SK-N-SH treated with all-trans-retinoic acid at 6 μM for 48 hours (cell line): ENCODE data around the gene SIX2.

ENCODE experiments used
- ATAC-seq: fragments of 200-7000 bp; cut with Tn5 transposase; 3 replicates; pipeline ENCODE4 v1.9.1; 2020; ENCODE audit warnings: mild to moderate bottlenecking, moderate library complexity
- ARNTL ChIP-seq: fragments of 450-650 bp; formaldehyde crosslinking; IDR thresholded peaks from 2 replicates; pipeline ENCODE4 v1.5.0; 2020; ENCODE audit warnings: low read depth, mild to moderate bottlenecking, moderate library complexity, borderline replicate concordance
- BACH2 ChIP-seq: fragments of 250-450 bp; sonication (Bioruptor Pico); IDR thresholded peaks from 2 replicates; pipeline ENCODE4 v1.9.0; 2021; ENCODE audit warnings: mild to moderate bottlenecking, borderline replicate concordance
- CREB5 ChIP-seq: fragments of 250-450 bp; sonication (Bioruptor Pico); IDR thresholded peaks from 2 replicates; pipeline ENCODE4 v1.5.1; 2020; ENCODE audit warnings: low read depth, mild to moderate bottlenecking, moderate library complexity
- CSDC2 ChIP-seq: fragments of 250-450 bp; sonication (Bioruptor Pico); IDR thresholded peaks from 2 replicates; pipeline ENCODE4 v1.5.0; 2020; ENCODE audit warnings: mild to moderate bottlenecking, moderate library complexity
- ESRRG ChIP-seq: fragments of 250-450 bp; sonication (Bioruptor Pico); IDR thresholded peaks from 2 replicates; pipeline ENCODE4 v1.6.1; 2021; ENCODE audit warnings: mild to moderate bottlenecking
- GLIS3 ChIP-seq: fragments of 250-450 bp; sonication (Bioruptor Pico); IDR thresholded peaks from 2 replicates; pipeline ENCODE4 v1.5.0; 2020; ENCODE audit warnings: mild to moderate bottlenecking, moderate library complexity
- ISL1 ChIP-seq: fragments of 250-450 bp; sonication (Bioruptor Pico); IDR thresholded peaks from 2 replicates; pipeline ENCODE4 v2.1.2; 2022; ENCODE audit warnings: mild to moderate bottlenecking, moderate library complexity
- OSR1 ChIP-seq: fragments of 250-450 bp; sonication (Bioruptor Pico); IDR thresholded peaks from 2 replicates; pipeline ENCODE4 v1.8.0; 2022; ENCODE audit warnings: moderate library complexity, mild to moderate bottlenecking, inconsistent platforms
- PATZ1 ChIP-seq: fragments of 250-450 bp; sonication (Bioruptor Pico); IDR thresholded peaks from 2 replicates; pipeline ENCODE4 v1.8.0; 2020; ENCODE audit warnings: mild to moderate bottlenecking, moderate library complexity, borderline replicate concordance
- RARB ChIP-seq: fragments of 250-450 bp; sonication (Bioruptor Pico); IDR thresholded peaks from 2 replicates; pipeline ENCODE4 v1.8.0; 2021; ENCODE audit warnings: mild to moderate bottlenecking, moderate library complexity
- SNAI2 ChIP-seq: fragments of 250-450 bp; sonication (Bioruptor Pico); IDR thresholded peaks from 2 replicates; pipeline ENCODE4 v1.5.0; 2020; ENCODE audit warnings: mild to moderate bottlenecking, moderate library complexity
- TCF4 ChIP-seq: fragments of 250-450 bp; sonication (Bioruptor Pico); IDR thresholded peaks from 2 replicates; pipeline ENCODE4 v1.8.0; 2021; ENCODE audit warnings: mild to moderate bottlenecking, moderate library complexity, borderline replicate concordance
- ZC3H10 ChIP-seq: fragments of 250-450 bp; sonication (Bioruptor Pico); IDR thresholded peaks from 2 replicates; pipeline ENCODE4 v1.5.1; 2021; ENCODE audit warnings: mild to moderate bottlenecking, moderate library complexity
- ZFP3 ChIP-seq: fragments of 250-450 bp; sonication (Bioruptor Pico); IDR thresholded peaks from 2 replicates; pipeline ENCODE4 v1.5.0; 2020; ENCODE audit warnings: mild to moderate bottlenecking, moderate library complexity
- ZFP30 ChIP-seq: fragments of 450-650 bp; formaldehyde crosslinking; IDR thresholded peaks from 2 replicates; pipeline ENCODE4 v1.5.0; 2022; ENCODE audit warnings: mild to moderate bottlenecking, moderate library complexity
- ZNF565 ChIP-seq: fragments of 450-650 bp; formaldehyde crosslinking; conservative IDR thresholded peaks from 2 replicates; pipeline ENCODE4 v1.5.0; 2020; ENCODE audit warnings: low read depth, mild to moderate bottlenecking, moderate library complexity
- ZNF8 ChIP-seq: fragments of 450-650 bp; formaldehyde crosslinking; IDR thresholded peaks from 2 replicates; pipeline ENCODE4 v1.5.0; 2020; ENCODE audit warnings: mild to moderate bottlenecking, moderate library complexity
- TF ChIP-seq, protein P1 (sequence below): fragments of 250-450 bp; sonication (Bioruptor Pico); IDR thresholded peaks from 2 replicates; pipeline ENCODE4 v1.8.0; 2021; ENCODE audit warnings: low read depth, mild to moderate bottlenecking, moderate library complexity, borderline replicate concordance

Gene SIX2

DNA sequence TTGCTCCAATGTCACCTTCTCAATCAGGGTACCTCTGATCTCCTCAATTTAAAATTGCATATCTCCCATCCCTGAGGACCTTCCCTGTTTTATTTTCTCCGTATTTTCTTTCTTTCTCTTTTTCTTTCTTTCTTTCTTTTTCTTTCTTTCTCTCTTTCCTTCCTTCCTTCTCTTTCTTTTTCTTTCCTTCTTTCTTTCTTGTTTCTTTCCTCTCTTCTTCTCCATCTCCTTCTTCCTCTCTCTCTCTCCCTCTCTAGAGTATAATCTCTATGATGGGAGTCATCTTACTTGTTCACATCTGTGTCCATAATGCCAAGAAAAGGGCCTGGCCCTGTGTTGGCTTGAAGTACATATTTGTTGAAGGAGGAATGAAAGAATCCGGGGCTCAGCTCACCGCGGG is 21.3 kb upstream of the SIX2 start:
- no peak for ATAC-seq
- no peak for TF ChIP-seq TCF4 (CRISPR knock-in tag)
- TF ChIP-seq ISL1 (CRISPR knock-in tag) = no peak
- no peak for TF ChIP-seq CSDC2 (CRISPR knock-in tag)
- no peak for TF ChIP-seq BACH2 (CRISPR knock-in tag)
- TF ChIP-seq GLIS3 (CRISPR knock-in tag) = no peak

- no peak for TF ChIP-seq CREB5 (CRISPR knock-in tag)
- ATAC-seq = no peak
Observed at GRCh38 chr2:45029215-45029614, 20.0 kb upstream of the SIX2 start.

- ATAC-seq = no peak
- TF ChIP-seq GLIS3 (CRISPR knock-in tag) = no peak
- no peak for TF ChIP-seq OSR1 (CRISPR knock-in tag)
- TF ChIP-seq ZFP3 (CRISPR knock-in tag) = no peak
- TF ChIP-seq ZC3H10 (CRISPR knock-in tag) = no peak
- no peak for TF ChIP-seq RARB
- no peak for TF ChIP-seq ISL1 (CRISPR knock-in tag)
- no peak for TF ChIP-seq ZNF8 (CRISPR knock-in tag)
- no peak for TF ChIP-seq SNAI2
- no peak for TF ChIP-seq CREB5 (CRISPR knock-in tag)
- no peak for TF ChIP-seq ZNF565 (CRISPR knock-in tag)
- TF ChIP-seq ZFP30 (CRISPR knock-in tag) = no peak
Observed at GRCh38 chr2:45028276-45028675, 19.0 kb upstream of the SIX2 start.

DNA sequence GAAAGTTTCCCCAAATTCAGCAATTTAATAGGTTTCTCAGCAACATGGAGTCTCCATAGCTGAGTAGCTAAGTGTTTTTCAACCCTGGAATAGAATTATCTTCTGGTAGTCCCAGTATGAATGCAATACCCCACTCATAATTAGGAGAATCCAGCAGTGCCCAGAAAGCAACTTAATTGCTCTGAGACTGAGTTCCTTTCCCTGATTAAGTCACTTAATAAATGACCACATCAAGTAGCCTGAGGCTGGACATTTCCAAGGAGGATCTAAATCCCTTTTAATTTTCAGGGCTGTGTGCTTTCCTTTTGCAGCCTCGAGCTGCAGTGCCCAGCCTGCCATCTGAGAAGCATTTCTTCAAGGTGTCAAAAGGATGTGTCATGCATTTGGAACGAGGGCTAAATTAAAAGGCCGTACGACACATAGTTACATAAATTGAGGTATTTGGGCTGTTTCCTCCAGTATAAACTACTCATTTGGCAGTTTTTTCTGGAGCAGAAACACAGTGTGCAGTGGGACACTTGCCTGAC is 17.7 kb upstream of the SIX2 start:
- TF ChIP-seq, protein P1, sequence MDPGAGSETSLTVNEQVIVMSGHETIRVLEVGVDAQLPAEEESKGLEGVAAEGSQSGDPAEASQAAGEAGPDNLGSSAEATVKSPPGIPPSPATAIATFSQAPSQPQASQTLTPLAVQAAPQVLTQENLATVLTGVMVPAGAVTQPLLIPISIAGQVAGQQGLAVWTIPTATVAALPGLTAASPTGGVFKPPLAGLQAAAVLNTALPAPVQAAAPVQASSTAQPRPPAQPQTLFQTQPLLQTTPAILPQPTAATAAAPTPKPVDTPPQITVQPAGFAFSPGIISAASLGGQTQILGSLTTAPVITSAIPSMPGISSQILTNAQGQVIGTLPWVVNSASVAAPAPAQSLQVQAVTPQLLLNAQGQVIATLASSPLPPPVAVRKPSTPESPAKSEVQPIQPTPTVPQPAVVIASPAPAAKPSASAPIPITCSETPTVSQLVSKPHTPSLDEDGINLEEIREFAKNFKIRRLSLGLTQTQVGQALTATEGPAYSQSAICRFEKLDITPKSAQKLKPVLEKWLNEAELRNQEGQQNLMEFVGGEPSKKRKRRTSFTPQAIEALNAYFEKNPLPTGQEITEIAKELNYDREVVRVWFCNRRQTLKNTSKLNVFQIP (CRISPR knock-in tag) = no peak
- TF ChIP-seq OSR1 (CRISPR knock-in tag) = no peak
- ATAC-seq = no peak

- peak; percentile 88 for ATAC-seq
- TF ChIP-seq CREB5 (CRISPR knock-in tag) (no peak), ISL1 (CRISPR knock-in tag) (peak; percentile 46)
Observed at GRCh38 chr2:45024600-45025291, 15.5 kb upstream of the SIX2 start.

- no peak for ATAC-seq
- TF ChIP-seq ARNTL (CRISPR knock-in tag) = no peak
- no peak for TF ChIP-seq PATZ1 (CRISPR knock-in tag)
- TF ChIP-seq BACH2 (CRISPR knock-in tag) = no peak
- no peak for TF ChIP-seq ESRRG (CRISPR knock-in tag)
- TF ChIP-seq ZFP30 (CRISPR knock-in tag) = no peak
Observed at GRCh38 chr2:45024097-45024496, 14.8 kb upstream of the SIX2 start.
